Astrocyte (in vitro differentiated cells and primary cell): ENCODE results near the gene TMEM114. TPM values are rescaled to one million over a fixed set of nuclear protein-coding genes. Genes with fewer than 3 reads are reported as not detected.

Experiments used
- DNase-seq: peaks from one replicate; pipeline ENCODE4 v3.0.0-alpha.2; 2010; ENCODE audit warnings: low read depth
- FAIRE-seq: peaks from 2 replicates; lab custom pipeline; 2011; peaks lifted over from hg19 to GRCh38; lab: Jason Lieb, UNC
- H2AFZ ChIP-seq: 2 replicates; pipeline ENCODE4 v1.6.0; 2012; ENCODE audit warnings: low read depth, low read length, inconsistent platforms
- H3K27ac ChIP-seq: 2 replicates; pipeline ENCODE4 v1.5.1; 2011; ENCODE audit warnings: low read depth, low read length, inconsistent platforms
- H3K27me3 ChIP-seq: 2 replicates; pipeline ENCODE4 v1.6.0; 2011; ENCODE audit warnings: low read length, inconsistent platforms; ENCODE audit not compliant: insufficient read depth
- H3K36me3 ChIP-seq: 2 replicates; pipeline ENCODE4 v1.5.1; 2011; ENCODE audit warnings: low read length, inconsistent platforms; ENCODE audit not compliant: insufficient read depth
- H3K4me1 ChIP-seq: 2 replicates; pipeline ENCODE4 v1.5.1; 2011; ENCODE audit warnings: low read length, inconsistent platforms; ENCODE audit not compliant: insufficient read depth
- H3K4me2 ChIP-seq: 2 replicates; pipeline ENCODE4 v1.6.0; 2012; ENCODE audit warnings: low read length, inconsistent platforms
- H3K4me3 ChIP-seq: 2 replicates; pipeline ENCODE4 v1.5.1; 2011; ENCODE audit warnings: low read depth, mild to moderate bottlenecking, low read length, inconsistent platforms; ENCODE audit not compliant: insufficient read depth
- H3K79me2 ChIP-seq: 2 replicates; pipeline ENCODE4 v1.6.0; 2012; ENCODE audit warnings: mild to moderate bottlenecking, low read length, inconsistent platforms; ENCODE audit not compliant: insufficient read depth
- H3K9ac ChIP-seq: 2 replicates; pipeline ENCODE4 v1.6.0; 2012; ENCODE audit warnings: mild to moderate bottlenecking, low read length, inconsistent platforms
- H3K9me3 ChIP-seq: 2 replicates; pipeline ENCODE4 v1.5.1; 2012; ENCODE audit warnings: low read depth, mild to moderate bottlenecking, low read length, inconsistent platforms; ENCODE audit not compliant: insufficient read depth
- H4K20me1 ChIP-seq: 2 replicates; pipeline ENCODE4 v1.6.0; 2012; ENCODE audit warnings: low read length, inconsistent platforms; ENCODE audit not compliant: insufficient read depth
- H3K27ac Mint-ChIP-seq: one replicate; pipeline ENCODE4 v1.8.0; 2021; ENCODE audit warnings: mild to moderate bottlenecking, mixed read lengths; ENCODE audit not compliant: unreplicated experiment
- H3K27me3 Mint-ChIP-seq: one replicate; pipeline ENCODE4 v1.8.0; 2021; ENCODE audit warnings: low read depth, mixed read lengths; ENCODE audit not compliant: unreplicated experiment
- H3K36me3 Mint-ChIP-seq: one replicate; pipeline ENCODE4 v1.8.0; 2021; ENCODE audit warnings: low read depth, mixed read lengths; ENCODE audit not compliant: unreplicated experiment
- H3K4me1 Mint-ChIP-seq: one replicate; pipeline ENCODE4 v1.8.0; 2021; ENCODE audit warnings: low read depth, mixed read lengths; ENCODE audit not compliant: unreplicated experiment
- H3K4me3 Mint-ChIP-seq: one replicate; pipeline ENCODE4 v1.8.0; 2021; ENCODE audit warnings: mild to moderate bottlenecking, moderate library complexity, mixed read lengths; ENCODE audit not compliant: unreplicated experiment
- H3K9me3 Mint-ChIP-seq: one replicate; pipeline ENCODE4 v1.8.0; 2021; ENCODE audit warnings: mild to moderate bottlenecking, mixed read lengths; ENCODE audit not compliant: unreplicated experiment
- EZH2 ChIP-seq: IDR thresholded peaks from 2 replicates; pipeline ENCODE4 v1.6.1; 2012; ENCODE audit warnings: mild to moderate bottlenecking, low read length, inconsistent platforms; ENCODE audit not compliant: insufficient read depth
- total RNA-seq: library from RNA; stranded (reverse); gene quantifications from 2 replicates; pipeline ENCODE4 v1.2.1, GENCODE V29; 2021
- TF ChIP-seq, protein P1 (sequence below): IDR thresholded peaks from 2 replicates; pipeline ENCODE4 v1.5.1; 2011; ENCODE audit warnings: low read depth, mild to moderate bottlenecking, inconsistent platforms, low read length, moderate library complexity; ENCODE audit not compliant: insufficient read depth

The TMEM114 gene
- total RNA-seq, 1 donor from 2014 or later: not detected

DNA sequence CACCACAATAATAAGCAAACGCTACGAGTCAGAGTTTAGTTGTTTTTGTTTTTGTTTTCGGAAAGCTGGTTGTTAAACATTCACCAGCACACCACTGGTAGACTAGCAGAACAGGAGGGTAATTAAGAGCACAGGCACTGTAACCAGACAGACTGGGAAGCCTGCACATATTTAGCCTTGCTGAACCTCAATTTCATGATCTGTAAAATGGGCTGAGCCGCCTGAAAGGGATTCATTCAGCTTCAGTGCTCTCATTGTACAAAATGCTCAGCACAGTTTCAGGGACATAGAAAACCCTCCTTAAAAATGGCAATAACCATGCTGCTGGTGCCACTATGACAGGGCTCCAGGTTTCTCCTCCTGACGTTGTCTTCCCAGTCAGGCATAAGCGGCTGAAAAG is 66.4 kb downstream of the TMEM114 start:
- FAIRE-seq: no peak
- no peak for TF ChIP-seq EZH2
- TF ChIP-seq, protein P1, sequence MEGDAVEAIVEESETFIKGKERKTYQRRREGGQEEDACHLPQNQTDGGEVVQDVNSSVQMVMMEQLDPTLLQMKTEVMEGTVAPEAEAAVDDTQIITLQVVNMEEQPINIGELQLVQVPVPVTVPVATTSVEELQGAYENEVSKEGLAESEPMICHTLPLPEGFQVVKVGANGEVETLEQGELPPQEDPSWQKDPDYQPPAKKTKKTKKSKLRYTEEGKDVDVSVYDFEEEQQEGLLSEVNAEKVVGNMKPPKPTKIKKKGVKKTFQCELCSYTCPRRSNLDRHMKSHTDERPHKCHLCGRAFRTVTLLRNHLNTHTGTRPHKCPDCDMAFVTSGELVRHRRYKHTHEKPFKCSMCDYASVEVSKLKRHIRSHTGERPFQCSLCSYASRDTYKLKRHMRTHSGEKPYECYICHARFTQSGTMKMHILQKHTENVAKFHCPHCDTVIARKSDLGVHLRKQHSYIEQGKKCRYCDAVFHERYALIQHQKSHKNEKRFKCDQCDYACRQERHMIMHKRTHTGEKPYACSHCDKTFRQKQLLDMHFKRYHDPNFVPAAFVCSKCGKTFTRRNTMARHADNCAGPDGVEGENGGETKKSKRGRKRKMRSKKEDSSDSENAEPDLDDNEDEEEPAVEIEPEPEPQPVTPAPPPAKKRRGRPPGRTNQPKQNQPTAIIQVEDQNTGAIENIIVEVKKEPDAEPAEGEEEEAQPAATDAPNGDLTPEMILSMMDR: no peak
- no peak overlapping the region for H3K4me3 Mint-ChIP-seq
- Histone ChIP-seq H2AFZ (no peak overlapping the region), H3K4me1 (no peaks in the 10 kb centered on the region), H3K27me3 (no peaks in the 10 kb centered on the region), H3K4me2 (no peak overlapping the region), H3K9me3 (no peaks in the 10 kb centered on the region), H3K4me3 (no peak overlapping the region), H3K9ac (no peak overlapping the region), H3K79me2 (no peaks in the 10 kb centered on the region), H4K20me1 (no peaks in the 10 kb centered on the region), H3K27ac (no peak overlapping the region), H3K36me3 (no peaks in the 10 kb centered on the region)
- no peaks in the 10 kb centered on the region for H3K4me1 Mint-ChIP-seq
- peaks cover 11% of the 10 kb centered on the region for H3K27me3 Mint-ChIP-seq
- H3K36me3 Mint-ChIP-seq: no peaks in the 10 kb centered on the region
- no peaks in the 10 kb centered on the region for H3K9me3 Mint-ChIP-seq
- DNase-seq: no peak
- no peak overlapping the region for H3K27ac Mint-ChIP-seq

DNA sequence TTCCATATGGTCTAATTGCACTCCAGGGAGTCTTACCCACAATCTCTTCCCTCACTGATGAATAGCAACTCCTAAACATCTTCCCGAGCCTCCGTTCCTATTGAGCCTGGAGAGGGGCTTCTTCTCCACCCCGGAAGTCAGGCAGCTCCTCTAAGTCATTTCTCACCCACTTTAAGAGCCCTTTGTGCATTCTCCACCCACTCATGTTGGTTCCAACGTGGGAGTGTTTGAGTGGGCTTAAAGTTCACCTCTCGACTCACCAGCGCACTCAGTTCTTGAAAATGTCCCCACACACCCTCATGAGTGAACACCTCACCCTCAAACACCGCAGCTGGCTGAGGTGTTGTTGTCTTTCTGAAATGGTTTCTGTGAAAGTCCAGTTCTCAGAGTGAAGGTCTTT is 67.6 kb downstream of the TMEM114 start:
- Histone ChIP-seq H3K36me3 (no peaks in the 10 kb centered on the region), H3K4me1 (no peaks in the 10 kb centered on the region), H3K79me2 (no peaks in the 10 kb centered on the region), H3K27ac (no peak overlapping the region), H3K9me3 (no peaks in the 10 kb centered on the region), H2AFZ (no peak overlapping the region), H3K9ac (no peak overlapping the region), H4K20me1 (no peaks in the 10 kb centered on the region), H3K4me3 (no peak overlapping the region), H3K27me3 (no peaks in the 10 kb centered on the region), H3K4me2 (no peak overlapping the region)
- DNase-seq (no peak), FAIRE-seq (no peak)
- no peak overlapping the region for H3K4me3 Mint-ChIP-seq
- no peaks in the 10 kb centered on the region for H3K4me1 Mint-ChIP-seq
- TF ChIP-seq, protein P1: no peak
- no peak for TF ChIP-seq EZH2
- no peak overlapping the region for H3K27ac Mint-ChIP-seq
- no peaks in the 10 kb centered on the region for H3K9me3 Mint-ChIP-seq
- peaks cover 10% of the 10 kb centered on the region for H3K27me3 Mint-ChIP-seq
- H3K36me3 Mint-ChIP-seq: no peaks in the 10 kb centered on the region

DNA sequence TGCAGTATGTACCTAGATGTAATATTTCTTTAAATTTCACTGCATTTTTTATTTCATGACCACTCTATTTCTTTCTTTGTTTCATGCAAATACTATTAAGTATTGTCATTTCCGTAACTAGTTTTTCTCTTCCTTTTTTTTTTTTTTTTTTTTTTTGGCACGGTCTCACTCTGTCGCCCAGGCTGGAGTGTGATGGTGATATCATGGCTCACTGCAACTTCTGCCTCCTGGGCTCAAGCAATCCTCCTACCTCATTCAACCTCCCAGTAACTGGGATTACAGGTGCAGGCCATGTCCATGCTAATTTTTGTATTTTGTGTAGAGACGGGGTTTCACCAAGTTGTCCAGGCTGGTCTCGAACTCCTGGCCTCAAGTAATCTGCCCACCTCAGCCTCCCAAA is 70.7 kb downstream of the TMEM114 start:
- H3K9me3 Mint-ChIP-seq: no peaks in the 10 kb centered on the region
- H3K4me1 ChIP-seq: no peaks in the 10 kb centered on the region
- no peak overlapping the region for H3K27ac Mint-ChIP-seq
- no peaks in the 10 kb centered on the region for H3K36me3 ChIP-seq
- no peaks in the 10 kb centered on the region for H4K20me1 ChIP-seq
- H2AFZ ChIP-seq: no peak overlapping the region
- no peak for FAIRE-seq
- peaks cover 13% of the 10 kb centered on the region for H3K27me3 Mint-ChIP-seq
- no peak overlapping the region for H3K4me3 ChIP-seq
- H3K4me2 ChIP-seq: no peak overlapping the region
- no peaks in the 10 kb centered on the region for H3K79me2 ChIP-seq
- no peaks in the 10 kb centered on the region for H3K9me3 ChIP-seq
- H3K4me3 Mint-ChIP-seq: no peak overlapping the region
- H3K27me3 ChIP-seq: no peaks in the 10 kb centered on the region
- no peak overlapping the region for H3K9ac ChIP-seq
- H3K27ac ChIP-seq: no peak overlapping the region
- H3K36me3 Mint-ChIP-seq: no peaks in the 10 kb centered on the region
- DNase-seq: no peak
- H3K4me1 Mint-ChIP-seq: peaks cover 4% of the 10 kb centered on the region
- TF ChIP-seq, protein P1: no peak
- TF ChIP-seq EZH2: no peak

Other genes starting within 250 kb of the TMEM114 start
- 33.0 and 37.7 TPM in 2 replicates for gene METTL22, start 31.2 kb upstream of the TMEM114 start, total RNA-seq
- gene ABAT, start 84.1 kb upstream of the TMEM114 start, total RNA-seq: 22.8 and 23.3 TPM in 2 replicates
- gene TMEM186, start 207.1 kb upstream of the TMEM114 start, total RNA-seq: 7.9 and 9.6 TPM in 2 replicates
- gene PMM2, start 207.3 kb upstream of the TMEM114 start, total RNA-seq: 57.8 TPM in 2 replicates